Stimulated activated CD4-positive, alpha-beta T cell treated with anti-CD3 and anti-CD28 coated beads, Interleukin-2, amount 100 ng/mL, for 4 hours (primary cell): Measurements from ENCODE around the gene EPHB1.
"Not testable (repeated sequence)": the region's sequence is repeated elsewhere in the genome, so short reads cannot be mapped to it uniquely, and the experiment has no call there.

ENCODE experiments used
- DNase-seq: peaks from one replicate; pipeline ENCODE4 v3.0.0-alpha.2; 2020; ENCODE audit warnings: low read depth

Gene EPHB1

GRCh38 chr3:135216659-135217058, 421.6 kb downstream of the EPHB1 start:
- no peak for DNase-seq

- DNase-seq, result no peak
Measured at GRCh38 chr3:135217730-135218129, 422.7 kb downstream of the EPHB1 start.

- no peak for DNase-seq
Measured at GRCh38 chr3:135218304-135218703, 423.2 kb downstream of the EPHB1 start.

- DNase-seq, result no peak
Measured at GRCh38 chr3:135218782-135219181, 423.7 kb downstream of the EPHB1 start.

- no peak for DNase-seq
Measured at GRCh38 chr3:135224815-135225362, 429.8 kb downstream of the EPHB1 start.

- no peak for DNase-seq
Measured at GRCh38 chr3:135226057-135226456, 431.0 kb downstream of the EPHB1 start.

- DNase-seq, result no peak
Measured at GRCh38 chr3:135228201-135228600, 433.1 kb downstream of the EPHB1 start.

- no peak for DNase-seq
Measured at GRCh38 chr3:135229018-135229495, 434.0 kb downstream of the EPHB1 start.

- no peak for DNase-seq
Measured at GRCh38 chr3:135231737-135232136, 436.7 kb downstream of the EPHB1 start.

GRCh38 chr3:135232226-135232625, 437.2 kb downstream of the EPHB1 start:
- no peak for DNase-seq

GRCh38 chr3:135233476-135233875, 438.4 kb downstream of the EPHB1 start:
- DNase-seq, result not testable (repeated sequence)

- no peak for DNase-seq
Measured at GRCh38 chr3:135235541-135235940, 440.5 kb downstream of the EPHB1 start.

GRCh38 chr3:135237371-135238143, 442.5 kb downstream of the EPHB1 start:
- no peak for DNase-seq

- no peak for DNase-seq
Measured at GRCh38 chr3:135238236-135238830, 443.3 kb downstream of the EPHB1 start.

GRCh38 chr3:135238871-135239614, 444.0 kb downstream of the EPHB1 start:
- no peak for DNase-seq

GRCh38 chr3:135239615-135239884, 444.5 kb downstream of the EPHB1 start:
- DNase-seq, result no peak

- no peak for DNase-seq
Measured at GRCh38 chr3:135240426-135240825, 445.4 kb downstream of the EPHB1 start.

GRCh38 chr3:135242285-135242684, 447.2 kb downstream of the EPHB1 start:
- DNase-seq, result no peak

- no peak for DNase-seq
Measured at GRCh38 chr3:135243616-135244015, 448.6 kb downstream of the EPHB1 start.

- DNase-seq, result no peak
Measured at GRCh38 chr3:135246027-135246426, 451.0 kb downstream of the EPHB1 start.

- DNase-seq, result no peak
Measured at GRCh38 chr3:135248213-135248612, 453.2 kb downstream of the EPHB1 start.

GRCh38 chr3:135249186-135249585, 454.1 kb downstream of the EPHB1 start:
- DNase-seq, result no peak

GRCh38 chr3:135258916-135259315, 463.9 kb downstream of the EPHB1 start:
- no peak for DNase-seq
